ENCODE data around the gene P2RY14.

The P2RY14 gene

DNA sequence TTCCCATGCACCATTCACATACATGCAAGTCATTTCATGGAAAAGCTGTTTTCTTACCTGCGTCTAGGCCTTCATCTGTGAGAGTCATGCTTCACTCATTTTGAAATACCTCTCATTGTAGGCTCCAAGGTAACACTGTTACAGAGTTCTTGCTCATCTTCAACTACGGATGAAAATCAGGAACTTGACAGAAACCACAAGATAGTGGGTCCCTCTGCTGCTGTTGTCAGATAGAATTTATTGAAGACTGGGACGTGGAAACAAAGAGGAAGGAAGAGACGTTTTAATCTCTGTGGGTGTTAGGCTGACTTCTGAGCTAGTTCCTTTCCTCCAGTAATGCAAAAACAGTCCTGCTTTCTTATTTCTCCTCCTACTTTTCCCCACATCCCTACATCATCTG lies at the start of gene P2RY14:
TSS of gene P2RY14 (minus strand) at position 313 of the 400 bp plus-strand sequence. CDS start 64,226 bp downstream, outside the sequence.
- no peak for DNase-seq

DNA sequence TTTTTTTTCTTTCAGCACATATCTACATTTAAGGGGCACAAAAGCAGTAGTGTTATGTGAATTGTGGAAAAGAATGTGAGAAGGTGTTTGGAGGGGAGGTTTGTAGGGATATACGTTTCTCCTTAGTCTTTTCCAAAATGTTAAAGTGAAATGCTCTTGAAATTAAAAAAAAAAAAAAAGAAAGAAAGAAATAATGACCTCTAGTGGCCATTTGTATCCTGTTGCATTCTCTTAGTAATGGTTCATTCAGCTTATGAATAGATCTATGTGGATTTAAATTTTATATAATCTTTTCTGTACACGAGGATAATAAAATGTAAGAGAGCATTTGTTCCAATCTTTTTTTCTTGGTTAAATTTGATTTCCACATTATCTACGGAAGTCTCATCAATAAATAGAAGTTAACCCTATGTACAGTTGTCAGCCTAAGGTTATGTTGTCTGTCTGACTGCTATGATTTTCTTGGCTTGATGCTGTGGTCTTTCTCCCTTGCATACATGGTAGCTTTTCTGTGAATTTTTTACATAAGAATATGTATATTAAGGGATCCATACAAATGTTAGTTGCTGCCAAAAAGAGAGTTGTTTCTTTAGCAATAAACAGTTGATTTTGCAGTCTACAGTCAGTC lies 49.3 kb upstream of the P2RY14 start:
- no peak for DNase-seq

DNA sequence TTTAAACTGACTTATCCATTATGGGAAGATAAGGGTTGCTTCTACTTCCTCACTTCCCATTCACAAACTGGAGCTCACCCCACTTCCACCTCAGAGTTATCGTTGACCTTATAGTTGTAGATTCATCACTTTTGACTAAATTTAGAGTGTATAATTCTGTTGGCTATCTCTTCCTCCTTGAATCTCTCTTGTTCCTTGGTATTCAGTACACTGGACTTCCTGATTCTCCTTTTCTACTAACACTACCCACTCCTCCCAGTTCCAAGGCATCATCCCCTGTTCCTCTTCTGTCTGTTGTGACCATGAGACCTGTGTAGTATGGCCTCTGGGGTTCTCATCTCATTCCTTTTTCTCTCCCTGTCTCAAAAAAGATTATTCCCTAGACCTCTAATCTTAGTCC lies 44.2 kb upstream of the P2RY14 start:
- DNase-seq, result no peak

DNA sequence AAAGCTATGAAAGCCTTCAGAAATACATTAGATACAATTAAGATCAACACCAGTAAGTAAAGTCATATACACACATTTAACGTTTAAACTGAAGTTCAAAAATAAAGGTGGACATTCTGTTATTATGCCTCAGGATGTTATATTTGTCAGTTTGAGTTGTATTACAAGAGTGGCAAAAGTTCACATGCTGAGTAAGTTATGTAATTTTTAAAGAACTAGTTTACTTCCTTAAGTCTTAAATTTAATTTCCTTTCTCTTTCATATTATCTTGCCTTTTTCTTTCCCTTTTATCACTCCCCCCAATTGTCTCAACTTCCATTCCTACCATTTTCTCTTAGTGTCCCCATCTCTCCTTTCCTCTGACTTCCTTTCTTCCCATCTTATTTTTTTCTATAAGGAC lies 43.2 kb upstream of the P2RY14 start:
- DNase-seq, result no peak

DNA sequence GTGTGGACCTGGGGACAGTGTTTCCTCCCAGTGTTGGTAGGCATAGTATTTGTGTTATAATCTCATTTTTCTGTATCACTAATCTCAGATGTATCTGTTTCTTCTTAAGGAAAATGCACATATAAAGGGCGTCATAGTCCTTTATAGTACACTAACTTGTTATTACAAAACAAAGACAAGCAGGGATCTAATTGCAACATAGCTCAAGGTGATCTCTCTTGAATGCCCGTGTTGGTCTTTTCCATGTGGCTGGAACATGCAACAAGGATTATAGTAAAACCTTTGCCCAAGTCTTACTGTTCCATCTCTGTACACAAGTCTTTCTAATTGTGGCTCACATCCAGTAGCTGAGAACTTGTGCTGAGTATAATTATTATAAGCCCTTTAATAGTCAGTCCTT lies 41.8 kb upstream of the P2RY14 start:
- DNase-seq, result no peak

DNA sequence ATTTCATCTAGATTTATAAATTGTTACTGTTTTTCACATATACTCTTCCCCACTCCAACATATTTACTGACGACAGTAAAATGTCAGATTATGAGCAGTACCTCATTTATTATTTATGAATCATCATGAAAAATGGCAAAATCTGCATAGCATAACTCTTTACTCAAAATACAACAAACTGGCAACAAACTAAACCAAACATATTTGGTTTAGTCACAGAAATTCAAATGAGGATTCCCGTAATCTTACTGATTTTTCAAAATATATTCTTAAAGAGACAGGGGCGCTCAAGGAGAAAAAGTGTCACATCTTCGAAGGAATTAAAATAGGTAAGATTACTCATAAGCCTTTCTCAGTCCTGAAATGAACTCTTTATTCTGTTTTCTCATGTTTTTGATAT lies 41.3 kb upstream of the P2RY14 start:
- DNase-seq, result no peak

DNA sequence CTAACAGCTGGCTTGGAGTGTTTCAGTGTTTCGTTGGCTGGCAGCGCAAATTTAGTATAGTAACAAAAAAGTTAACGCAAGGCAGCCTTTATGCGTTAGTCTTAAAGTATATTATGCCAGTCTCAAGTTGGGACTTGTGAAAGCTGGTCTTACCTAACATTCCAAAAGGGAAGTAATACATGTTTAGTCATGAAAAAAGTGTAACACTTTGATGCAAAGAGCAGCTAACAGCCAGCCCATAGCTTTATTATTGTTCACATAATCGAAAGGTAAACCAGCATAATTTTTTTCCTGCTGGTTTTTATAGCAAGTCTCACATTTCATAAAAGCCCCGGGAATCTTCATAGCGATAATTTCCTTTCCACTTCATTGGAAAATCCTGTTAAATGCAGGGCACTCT lies 40.6 kb upstream of the P2RY14 start:
- no peak for DNase-seq

DNA sequence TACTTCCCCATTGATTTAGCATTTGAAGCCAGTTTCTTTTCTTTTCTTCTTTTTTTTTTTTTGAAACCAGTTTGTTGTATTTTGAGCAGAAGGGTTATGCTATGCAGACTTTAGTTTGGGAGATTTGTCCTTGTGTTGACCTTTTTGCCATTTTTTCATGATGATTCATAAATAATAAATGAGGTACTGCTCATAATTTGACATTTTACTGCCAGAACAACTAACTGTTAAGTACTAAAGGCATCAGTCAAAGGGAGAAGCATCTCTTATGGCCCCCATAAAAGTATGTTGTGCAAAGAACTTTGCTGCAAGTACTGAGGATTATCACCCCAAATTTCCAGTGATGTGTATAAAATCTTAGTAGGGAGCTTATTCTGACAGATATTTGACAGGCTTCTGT lies 40.0 kb upstream of the P2RY14 start:
- DNase-seq, result no peak

DNA sequence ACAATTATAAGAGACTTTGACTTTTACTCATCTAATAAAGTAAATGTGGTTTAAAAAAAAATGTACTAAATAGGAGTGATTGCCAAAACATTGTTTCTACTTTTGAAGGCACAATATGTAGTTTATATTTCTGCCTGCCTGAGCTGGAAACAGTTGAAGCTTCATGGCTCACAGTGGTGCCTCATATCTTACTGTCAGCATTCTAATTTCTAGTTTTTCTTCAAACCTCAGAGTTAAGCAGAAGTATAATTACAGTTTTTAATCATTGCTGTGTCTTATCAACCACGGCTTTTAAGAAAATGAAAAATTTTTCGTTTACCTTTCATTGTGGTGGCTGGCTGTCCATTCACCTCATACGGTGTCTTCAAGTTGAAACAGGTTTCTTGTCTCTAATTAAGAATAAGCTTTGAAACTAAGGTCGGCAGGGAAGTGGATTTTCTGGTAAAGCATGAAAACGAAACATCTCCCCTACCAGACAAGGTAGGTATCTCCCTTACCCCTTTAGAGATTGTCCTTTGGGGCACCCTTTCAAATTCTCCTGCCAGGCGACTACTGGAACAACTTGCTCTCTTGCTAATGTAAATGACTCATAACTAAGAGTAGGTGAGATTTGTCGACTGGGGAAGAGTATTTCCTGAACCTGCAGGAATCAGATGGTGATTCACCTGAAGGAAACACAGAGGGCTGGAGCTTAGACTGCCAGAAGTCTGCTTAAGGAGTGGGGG lies 38.1 kb upstream of the P2RY14 start, which contains the start of gene GPR87:
TSS of gene GPR87 (minus strand) at position 554 of the 725 bp plus-strand sequence. CDS start 16,720 bp downstream, outside the sequence.
- DNase-seq, result peak; percentile 51

DNA sequence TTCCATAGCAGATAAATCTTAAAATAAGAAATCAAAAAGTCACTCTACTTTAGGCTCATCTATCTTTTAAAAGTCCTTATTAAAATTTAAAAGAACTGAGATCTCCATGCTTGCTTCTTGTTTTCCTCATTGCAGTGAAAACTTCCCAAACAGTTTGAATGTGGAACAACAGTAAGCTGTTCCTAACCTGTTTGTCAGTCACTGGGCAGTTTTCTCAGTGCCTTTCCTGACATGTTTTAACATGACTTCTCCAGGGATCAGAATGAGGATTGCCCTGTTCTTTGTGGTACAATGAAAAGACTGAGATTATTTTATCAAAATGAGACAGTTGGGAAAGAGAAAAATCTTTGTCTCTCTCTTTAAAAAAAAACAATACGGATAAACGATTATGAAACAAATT lies 37.5 kb upstream of the P2RY14 start:
- no peak for DNase-seq

DNA sequence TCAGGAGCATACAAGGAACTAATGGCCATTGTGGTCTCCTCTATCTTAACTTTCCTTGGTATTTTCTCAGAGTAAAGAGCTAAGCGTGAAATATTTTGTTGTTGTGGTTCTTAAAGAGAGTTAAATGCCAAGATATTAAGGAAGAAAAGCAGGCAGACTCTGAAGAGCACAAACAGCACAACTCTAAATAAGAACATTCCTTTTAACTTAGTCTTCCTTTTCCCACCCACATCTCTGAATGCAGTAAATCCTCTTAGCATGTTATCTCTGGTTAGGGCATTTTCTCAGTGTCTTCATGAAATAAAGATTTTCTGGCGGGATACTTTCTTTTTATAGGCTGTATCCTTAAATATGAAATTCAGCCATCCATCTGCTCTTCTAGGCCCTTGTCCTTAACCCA lies 36.8 kb upstream of the P2RY14 start:
- DNase-seq, result no peak

DNA sequence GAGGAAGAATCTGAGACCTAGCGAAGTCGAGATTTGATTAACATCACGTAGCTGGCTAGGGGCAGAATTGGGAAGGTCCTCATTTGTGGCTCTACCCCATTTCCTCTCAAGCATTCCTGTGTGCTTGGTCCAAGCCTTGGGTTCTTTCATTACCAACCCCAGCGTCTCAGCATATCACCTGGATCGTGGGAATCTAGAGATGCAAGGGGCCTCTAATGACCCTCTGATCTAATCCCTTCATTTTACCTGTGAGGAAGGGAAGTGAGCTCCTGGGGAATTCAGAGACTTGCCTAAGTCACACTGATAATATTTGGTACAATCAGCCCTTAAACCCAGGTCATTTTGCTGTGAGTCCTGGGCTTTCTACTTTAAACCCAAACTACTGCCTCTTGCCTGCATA lies 36.3 kb upstream of the P2RY14 start:
- DNase-seq, result no peak

DNA sequence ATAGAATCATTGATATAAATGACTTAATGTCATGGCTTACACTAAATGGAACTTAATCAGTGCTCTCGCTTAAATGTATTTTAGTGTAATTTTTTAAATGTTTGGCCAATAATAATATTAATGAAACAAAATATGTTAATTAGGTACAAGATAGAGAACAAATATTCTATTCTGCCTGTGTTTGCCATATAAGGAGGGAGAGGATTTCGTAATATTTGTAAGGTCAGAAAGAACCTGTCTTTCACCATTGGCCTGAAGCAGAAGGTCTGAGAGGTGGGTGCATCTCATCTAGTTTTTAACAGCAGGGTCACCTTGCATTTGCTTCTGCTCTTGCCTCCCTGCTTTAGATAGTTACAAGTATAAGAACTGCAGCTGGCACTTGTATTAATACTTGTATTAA lies 35.8 kb upstream of the P2RY14 start:
- no peak for DNase-seq

DNA sequence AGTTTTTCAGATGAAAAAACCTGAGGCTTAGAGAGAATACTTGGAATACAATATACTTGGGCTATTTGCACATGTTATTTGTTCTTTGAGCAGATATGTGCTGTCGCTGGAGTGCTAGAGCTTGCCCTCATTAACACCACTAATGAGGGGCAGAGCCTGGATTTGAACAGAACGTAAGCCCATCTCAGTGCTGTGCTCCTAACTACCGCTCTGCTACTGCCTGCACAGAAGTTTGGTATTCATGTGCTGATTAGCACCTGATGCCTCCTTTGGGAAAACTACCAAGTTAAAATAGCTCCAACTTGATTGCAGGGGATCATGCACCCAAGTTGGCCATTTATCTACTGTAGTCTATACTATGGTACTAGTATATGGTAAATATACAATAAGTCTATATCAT lies 34.6 kb upstream of the P2RY14 start:
- DNase-seq, result no peak

DNA sequence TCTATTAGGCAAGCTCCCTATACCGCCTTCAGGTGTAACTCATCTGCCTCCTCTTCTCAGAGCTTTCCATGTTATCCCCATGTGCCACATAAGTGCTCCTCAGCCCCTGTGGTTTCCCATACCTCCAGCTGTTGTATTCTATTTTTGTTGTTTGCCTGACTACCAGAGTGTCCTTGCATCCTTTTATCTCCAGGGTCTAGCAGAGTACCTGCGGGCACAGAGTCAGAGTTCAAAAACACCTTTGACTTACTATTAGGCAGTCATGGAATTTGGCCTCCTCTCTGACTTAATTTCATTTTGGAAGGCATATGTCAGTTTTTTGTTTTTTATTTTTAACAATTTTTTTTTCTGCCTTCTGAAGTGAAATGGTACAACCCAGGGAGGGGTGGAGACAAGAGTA lies 31.2 kb upstream of the P2RY14 start:
- DNase-seq, result no peak

DNA sequence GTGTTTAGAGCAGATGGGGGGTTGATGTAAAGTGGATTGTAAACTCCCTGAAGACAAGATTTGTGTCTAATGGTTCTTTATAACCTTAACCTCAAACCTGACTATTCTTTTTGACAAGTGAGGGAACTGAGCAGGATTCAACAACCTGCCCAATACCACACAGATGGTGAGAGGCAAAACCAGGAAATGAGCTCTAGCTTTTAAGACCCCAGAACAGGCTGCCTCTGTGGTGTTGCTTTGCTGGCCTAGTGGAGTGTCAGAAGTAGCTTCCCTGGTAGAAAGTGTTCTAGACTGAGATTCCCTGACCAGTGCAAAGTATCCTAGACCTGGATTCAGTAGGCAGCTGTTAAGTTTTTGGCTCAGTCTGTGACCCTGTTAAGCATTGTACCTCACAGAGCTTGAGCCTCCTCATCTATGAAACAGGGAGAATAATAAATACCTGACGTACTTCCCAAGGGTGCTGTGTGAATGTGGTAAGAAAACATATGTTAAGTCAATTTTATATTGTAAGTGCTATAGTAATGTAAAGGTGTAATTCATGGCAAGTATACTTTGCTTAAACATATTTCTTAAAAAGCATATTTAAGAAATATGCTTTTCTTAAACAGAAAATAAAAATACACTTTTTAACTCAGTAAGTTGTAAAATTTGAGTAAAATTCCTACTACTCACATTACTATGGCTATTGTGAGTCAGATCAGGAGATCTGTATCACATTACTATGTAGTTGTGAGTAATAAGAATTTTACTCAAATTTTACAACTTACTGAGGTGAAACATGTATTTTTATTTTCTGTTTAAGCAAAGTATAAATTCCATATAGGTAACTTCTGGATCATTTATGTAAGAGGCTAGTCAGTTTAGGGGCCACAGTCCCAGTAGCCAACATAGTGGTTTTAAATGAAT lies 29.5 kb upstream of the P2RY14 start:
- no peak for DNase-seq

DNA sequence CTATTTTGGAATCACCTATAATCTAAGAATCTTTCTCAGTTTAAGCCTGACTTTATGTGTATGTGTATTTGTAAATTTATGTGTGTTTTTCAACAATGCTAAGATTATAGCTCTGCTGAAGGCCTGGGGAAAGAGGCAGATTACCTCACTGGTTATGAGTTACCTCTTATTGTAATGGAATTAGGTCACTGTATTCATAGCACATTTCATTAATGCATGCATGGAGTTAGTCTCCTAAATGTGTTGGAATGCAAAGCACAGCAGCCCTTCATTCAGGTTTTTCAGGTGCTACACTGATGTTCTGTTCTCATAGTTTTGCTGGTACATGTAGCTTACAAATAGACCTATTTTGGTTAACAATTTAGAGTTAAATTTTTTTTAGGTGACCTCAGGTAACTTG lies 28.8 kb upstream of the P2RY14 start:
- DNase-seq, result no peak

DNA sequence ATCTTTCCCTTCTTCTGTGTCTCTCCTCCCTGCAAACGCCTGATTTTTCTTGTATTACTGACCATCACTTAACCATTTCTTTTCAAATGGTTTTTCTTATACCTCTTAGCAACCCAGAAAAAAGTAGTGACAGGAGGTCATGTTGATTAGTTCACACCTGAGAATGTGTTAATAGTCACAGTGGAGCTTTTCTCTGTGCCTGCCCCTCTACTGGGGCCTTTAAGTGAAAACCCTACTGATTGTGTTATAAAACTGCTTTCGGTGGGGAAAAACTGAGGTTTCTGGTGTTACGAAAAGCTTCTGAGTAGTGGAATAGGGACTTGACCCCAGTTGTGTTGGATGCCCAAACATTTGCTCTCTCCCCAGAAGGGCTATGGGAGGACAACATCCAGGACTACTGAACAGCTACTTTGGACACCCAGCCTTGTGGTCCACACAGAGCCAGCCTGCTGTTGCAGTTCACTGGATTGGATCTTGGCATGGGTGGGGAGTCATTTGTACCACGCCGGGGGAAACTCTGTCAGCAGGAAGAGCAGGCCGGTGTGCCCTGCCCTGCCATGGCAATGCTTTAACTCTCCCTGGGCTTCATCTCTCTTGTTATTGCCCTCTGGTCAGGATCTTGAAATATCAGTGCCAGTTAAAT lies 27.9 kb upstream of the P2RY14 start:
- DNase-seq, result peak; percentile 17

DNA sequence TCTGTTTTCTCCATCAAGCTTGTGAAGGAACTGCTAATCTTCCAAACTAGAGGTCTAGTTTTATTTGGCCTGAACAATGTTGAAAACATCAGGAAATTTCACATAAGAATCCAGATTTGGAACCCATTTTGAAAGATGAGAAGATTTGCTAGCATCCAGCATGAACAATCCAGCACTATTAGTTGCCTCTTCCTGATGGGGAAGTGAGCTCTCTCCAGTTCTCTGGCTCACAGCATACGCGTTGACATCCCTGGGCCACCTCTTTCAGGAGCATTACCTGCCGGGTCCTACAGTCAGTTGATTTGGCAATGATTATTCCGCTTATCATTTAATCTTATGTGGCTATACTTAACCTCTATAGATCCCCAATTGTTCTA lies 27.4 kb upstream of the P2RY14 start:
- DNase-seq, result no peak

DNA sequence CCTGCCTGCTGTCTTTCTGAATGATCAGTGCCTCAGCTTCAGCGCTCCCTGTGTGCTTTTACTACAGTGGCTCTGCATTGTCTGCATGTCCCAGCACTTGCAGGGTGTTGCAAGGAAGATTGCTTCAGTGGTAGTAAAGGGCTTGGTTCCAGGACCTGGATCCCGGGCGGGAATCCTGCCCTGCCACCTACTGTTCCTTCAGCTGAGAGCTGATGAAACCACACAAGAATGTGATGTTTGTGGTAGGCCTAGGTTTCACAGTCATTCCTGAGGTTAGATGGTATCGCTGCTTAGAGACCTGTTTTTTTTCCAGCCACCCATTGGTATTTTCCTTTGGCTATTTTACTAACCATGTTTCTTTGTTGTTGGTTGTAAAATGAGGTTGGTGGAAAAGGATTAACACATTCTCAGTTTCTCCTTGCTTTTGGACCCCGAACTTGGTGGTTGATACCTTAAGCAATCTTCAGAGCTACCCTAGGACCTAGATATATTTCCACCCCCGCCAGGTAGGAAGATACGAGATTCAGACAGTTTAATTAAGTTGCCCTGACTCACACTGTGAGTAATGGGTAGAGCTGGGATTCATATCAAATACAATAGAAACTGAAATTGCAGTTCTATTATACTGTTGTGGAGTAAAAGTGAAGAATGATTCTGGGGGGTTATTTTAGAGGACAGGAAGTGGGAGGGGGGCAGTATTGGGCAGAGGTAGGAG lies 26.9 kb upstream of the P2RY14 start:
- DNase-seq, result peak; percentile 40

DNA sequence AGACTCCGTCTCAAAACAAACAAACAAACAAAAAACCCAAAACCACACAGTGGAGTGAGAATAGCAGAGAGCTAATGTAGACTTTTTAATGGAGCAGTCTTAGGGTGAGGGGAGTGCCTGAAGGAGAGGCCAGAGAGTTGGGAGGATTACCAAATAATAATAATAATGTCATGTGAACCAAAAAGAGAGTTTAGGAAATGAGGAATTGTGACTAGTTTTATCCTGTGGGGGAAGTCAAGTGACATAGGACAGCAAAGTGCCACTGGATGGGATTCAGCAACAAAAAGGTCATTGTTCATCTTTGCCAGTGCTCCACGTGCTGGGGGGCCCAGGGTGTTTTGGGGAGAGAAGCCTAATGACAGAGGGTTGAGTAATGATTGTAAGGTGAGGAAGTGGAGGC lies 25.4 kb upstream of the P2RY14 start:
- DNase-seq, result peak; percentile 31

DNA sequence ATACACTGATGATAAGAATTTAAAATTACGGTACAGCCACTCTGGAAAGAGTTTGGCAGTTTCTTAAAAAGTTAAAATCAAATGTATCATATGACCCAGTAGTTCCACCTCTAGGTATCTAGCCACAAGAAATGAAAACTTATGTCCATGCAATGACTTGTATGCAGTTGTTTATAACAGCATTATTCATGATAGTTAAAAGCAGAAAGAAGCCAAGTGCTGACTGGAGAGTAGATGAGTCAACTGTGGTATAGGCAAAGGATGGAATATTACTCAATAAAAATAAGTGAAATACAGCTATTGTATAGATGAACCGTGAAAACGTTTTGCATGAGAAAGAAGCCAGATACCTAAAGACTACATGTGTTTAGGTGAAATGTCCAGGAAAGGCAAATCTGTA lies 23.4 kb upstream of the P2RY14 start:
- no peak for DNase-seq

DNA sequence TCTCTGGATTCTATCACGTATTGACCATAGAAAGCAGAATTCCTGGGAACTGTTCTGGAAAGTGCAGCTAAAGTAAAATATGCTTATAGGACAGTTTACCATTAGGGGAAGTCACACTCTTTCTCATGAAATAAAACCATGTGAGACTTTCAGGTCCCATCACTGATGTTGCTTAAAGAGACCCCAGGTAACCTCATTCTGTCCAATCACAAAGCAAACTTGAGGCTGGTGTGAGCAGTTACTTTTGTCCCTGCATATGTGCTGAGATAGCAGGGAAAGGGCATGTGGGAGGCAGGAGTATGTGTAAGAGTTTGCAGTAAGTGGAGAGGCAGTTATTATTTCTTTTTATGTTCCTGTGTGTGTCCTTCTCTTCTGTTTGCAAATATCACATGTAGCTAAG lies 22.2 kb upstream of the P2RY14 start:
- DNase-seq, result no peak
